22Rv1 (cell line): Measurements from ENCODE around the gene LRRFIP1.

Experiments
- H3K27ac ChIP-seq: fragments of 450-650 bp; 2 replicates; pipeline ENCODE4 v1.5.1; 2017
- CTCF ChIP-seq: fragments of 450-650 bp; IDR thresholded peaks from 2 replicates; pipeline ENCODE4 v1.5.1; 2017; ENCODE audit warnings: mild to moderate bottlenecking
- ZFX ChIP-seq: fragments of 450-650 bp; IDR thresholded peaks from 2 replicates; pipeline ENCODE4 v1.6.1; 2017; ENCODE audit warnings: antibody characterized with exemption, borderline replicate concordance

The LRRFIP1 gene

DNA sequence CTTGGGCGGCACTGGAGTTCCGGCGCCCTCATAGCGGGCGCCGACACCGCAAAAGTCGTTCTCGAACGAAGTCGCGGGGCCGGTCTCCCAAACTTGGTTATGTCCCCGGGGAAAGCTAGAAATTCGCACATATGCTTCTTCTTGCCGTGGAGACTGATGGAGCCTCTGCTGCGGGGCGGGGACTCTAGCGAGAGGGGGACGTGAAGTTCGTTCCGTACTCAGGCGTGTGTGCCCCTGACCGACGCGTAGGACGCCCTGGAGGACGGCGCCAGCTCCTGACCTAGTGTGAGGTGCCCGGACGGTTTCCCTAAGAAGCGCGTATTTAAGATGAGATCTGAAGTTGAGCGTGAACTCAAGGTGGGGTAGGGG lies 171.7 kb downstream of the LRRFIP1 start:
- no peak overlapping the region for H3K27ac ChIP-seq
- TF ChIP-seq CTCF, result no peak
- TF ChIP-seq ZFX, result no peak

GRCh38 chr2:237801466-237801865 lies 174.1 kb downstream of the LRRFIP1 start:
- TF ChIP-seq ZFX, result no peak
- no peak for TF ChIP-seq CTCF
- no peak overlapping the region for H3K27ac ChIP-seq

- TF ChIP-seq CTCF (no peak), ZFX (no peak)
- no peak overlapping the region for H3K27ac ChIP-seq
Measured at GRCh38 chr2:237806334-237806733, 178.9 kb downstream of the LRRFIP1 start.

GRCh38 chr2:237815637-237816036 lies 188.2 kb downstream of the LRRFIP1 start:
- TF ChIP-seq ZFX (no peak), CTCF (no peak)
- no peak overlapping the region for H3K27ac ChIP-seq

GRCh38 chr2:237816531-237816930 lies 189.1 kb downstream of the LRRFIP1 start:
- TF ChIP-seq ZFX (no peak), CTCF (no peak)
- no peak overlapping the region for H3K27ac ChIP-seq

- TF ChIP-seq ZFX, result no peak
- TF ChIP-seq CTCF, result no peak
- H3K27ac ChIP-seq, result no peak overlapping the region
Measured at GRCh38 chr2:237818066-237818473, 190.7 kb downstream of the LRRFIP1 start.

DNA sequence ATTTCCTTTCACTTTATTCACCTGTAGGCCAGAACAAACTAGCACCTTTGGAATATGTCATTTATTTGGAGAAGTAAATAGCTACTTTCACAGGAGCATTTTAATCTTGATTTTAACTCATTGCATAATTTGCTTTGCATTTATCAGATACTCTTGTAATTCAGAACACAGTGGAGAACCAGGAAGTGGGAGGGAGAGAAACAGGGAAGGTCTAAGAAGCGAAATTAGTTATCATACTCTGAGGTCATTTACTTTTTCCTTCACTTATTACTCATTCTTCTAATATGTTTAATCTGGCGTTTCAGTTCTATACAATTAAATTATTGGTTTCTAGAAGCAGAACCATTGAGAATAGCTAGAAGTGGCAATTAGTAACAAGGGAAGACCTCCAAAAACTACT lies 191.8 kb downstream of the LRRFIP1 start:
- H3K27ac ChIP-seq, result no peak overlapping the region
- TF ChIP-seq CTCF, result no peak
- TF ChIP-seq ZFX, result no peak
